SK-N-SH (cell line): Measurements from ENCODE around the gene LSM5. TPM values are rescaled to one million over a fixed set of nuclear protein-coding genes. Genes with fewer than 3 reads are reported as not detected.

Experiments
- CTCF ChIA-PET: fragments of 300-600, 350-600 bp; formaldehyde crosslinking; extraction: SDS; loops from one replicate; lab custom pipeline; 2021; lab: Yijun Ruan, JAX
- POLR2A ChIA-PET: fragments of 350-600 bp; sonication (Branson Sonifier 250); formaldehyde crosslinking; extraction: SDS; loops from one replicate; lab custom pipeline; 2020; ENCODE audit warnings: antibody characterized with exemption, inconsistent platforms; lab: Yijun Ruan, JAX
- DNase-seq: peaks from one replicate; pipeline ENCODE4 v3.0.0; 2012
- H2AFZ ChIP-seq: fragments of 200-600 bp; sonication (generic); 2 replicates; pipeline ENCODE4 v1.8.1; 2016; ENCODE audit warnings: antibody characterized with exemption, mild to moderate bottlenecking, low read depth
- H3F3A ChIP-seq: fragments of 200-600 bp; sonication (generic); replicated peaks from 2 replicates; pipeline ENCODE3; 2016; ENCODE audit warnings: antibody characterized with exemption, mild to moderate bottlenecking; ENCODE audit not compliant: insufficient read depth
- H3K27ac ChIP-seq, 2 experiments: fragments of 200-500 bp in 1 of 2; fragments of 200-600 bp in 1 of 2; sonication (Bioruptor generic) in 1 of 2; sonication (generic), shearing (Covaris generic) in 1 of 2; 2 replicates each; pipeline versions ENCODE4 v1.5.1 to v1.6.1; 2014 to 2016; ENCODE audit warnings: low read depth in 2 of 2, inconsistent platforms in 1 of 2, low read length in 1 of 2, mild to moderate bottlenecking in 1 of 2, mixed read lengths in 1 of 2
- H3K27me3 ChIP-seq: fragments of 200-600 bp; sonication (generic), shearing (Covaris generic); 2 replicates; pipeline ENCODE4 v1.6.1; 2016; ENCODE audit warnings: mixed run types; ENCODE audit not compliant: insufficient read depth
- H3K36me3 ChIP-seq, 2 experiments: fragments of 200-500 bp in 1 of 2; fragments of 200-600 bp in 1 of 2; sonication (Bioruptor generic) in 1 of 2; sonication (generic) in 1 of 2; replicated peaks in 1 of 2; 2 replicates each; pipeline versions ENCODE3 to v1.5.1; 2014 to 2016; ENCODE audit warnings: low read length in 1 of 2, mild to moderate bottlenecking in 1 of 2; ENCODE audit not compliant: insufficient read depth in 2 of 2, control insufficient read depth in 1 of 2
- H3K4me1 ChIP-seq, 2 experiments: fragments of 200-500 bp in 1 of 2; fragments of 200-600 bp in 1 of 2; sonication (Bioruptor generic) in 1 of 2; sonication (generic), shearing (Covaris generic) in 1 of 2; 2 replicates each; pipeline versions ENCODE4 v1.5.1 to v1.6.1; 2014 to 2016; ENCODE audit warnings: low read depth in 1 of 2, low read length in 1 of 2, mixed run types in 1 of 2; ENCODE audit not compliant: insufficient read depth in 2 of 2, control insufficient read depth in 1 of 2
- H3K4me2 ChIP-seq: fragments of 200-600 bp; sonication (generic), shearing (Covaris generic); 2 replicates; pipeline ENCODE4 v1.6.1; 2017; ENCODE audit warnings: mixed run types
- H3K4me3 ChIP-seq, 2 experiments: fragments of 200-500 bp in 1 of 2; fragments of 200-600 bp in 1 of 2; sonication (Bioruptor generic) in 1 of 2; sonication (generic), shearing (Covaris generic) in 1 of 2; 2 replicates each; pipeline versions ENCODE4 v1.5.1 to v1.8.1; 2014 to 2016; ENCODE audit warnings: low read depth in 2 of 2, inconsistent platforms in 1 of 2, low read length in 1 of 2, mild to moderate bottlenecking in 1 of 2, mixed read lengths in 1 of 2, moderate library complexity in 1 of 2
- H3K79me2 ChIP-seq: fragments of 200-600 bp; sonication (generic); 2 replicates; pipeline ENCODE4 v1.8.1; 2017; ENCODE audit warnings: mild to moderate bottlenecking; ENCODE audit not compliant: insufficient read depth
- H3K9ac ChIP-seq: fragments of 200-600 bp; sonication (generic); 2 replicates; pipeline ENCODE4 v1.6.1; 2017; ENCODE audit warnings: mixed run types
- H3K9me2 ChIP-seq: fragments of 200-600 bp; sonication (generic); 2 replicates; pipeline ENCODE4 v1.6.1; 2017; ENCODE audit warnings: mixed run types
- H3K9me3 ChIP-seq: fragments of 200-600 bp; sonication (generic); 2 replicates; pipeline ENCODE4 v1.6.1; 2017; ENCODE audit warnings: mixed run types, mild to moderate bottlenecking, moderate library complexity
- H4K20me1 ChIP-seq: fragments of 200-600 bp; sonication (generic); 2 replicates; pipeline ENCODE4 v1.6.1; 2017; ENCODE audit warnings: mild to moderate bottlenecking, mixed run types; ENCODE audit not compliant: insufficient read depth
- EZH2phosphoT487 ChIP-seq: fragments of 200-600 bp; sonication (generic); IDR thresholded peaks from 2 replicates; pipeline ENCODE4 v1.6.1; 2017; ENCODE audit warnings: low read depth, mixed run types, mild to moderate bottlenecking, antibody characterized with exemption, moderate library complexity, borderline replicate concordance
- FOSL2 ChIP-seq: IDR thresholded peaks from 2 replicates; pipeline ENCODE4 v1.4.0; 2012; ENCODE audit warnings: low read depth, mild to moderate bottlenecking, moderate library complexity, borderline replicate concordance
- FOXJ3 ChIP-seq: sonication (generic); formaldehyde crosslinking; IDR thresholded peaks from 2 replicates; pipeline ENCODE4 v1.5.1; 2020; ENCODE audit warnings: mild to moderate bottlenecking, missing genetic modification reagents
- FOXM1 ChIP-seq: IDR thresholded peaks from 2 replicates; pipeline ENCODE4 v1.4.0; 2012; ENCODE audit warnings: low read depth, mild to moderate bottlenecking
- GABPA ChIP-seq: IDR thresholded peaks from 2 replicates; pipeline ENCODE4 v1.4.0; 2012; ENCODE audit warnings: low read depth, mild to moderate bottlenecking
- JUND ChIP-seq: IDR thresholded peaks from 2 replicates; pipeline ENCODE4 v1.4.0; 2012
- NFIC ChIP-seq: IDR thresholded peaks from 2 replicates; pipeline ENCODE4 v1.4.0; 2012; ENCODE audit warnings: borderline replicate concordance
- NRF1 ChIP-seq: IDR thresholded peaks from 2 replicates; pipeline ENCODE4 v1.6.1; 2012; ENCODE audit warnings: low read depth, mild to moderate bottlenecking, low read length
- POLR2AphosphoS5 ChIP-seq: IDR thresholded peaks from 2 replicates; pipeline ENCODE4 v1.6.1; 2012; ENCODE audit warnings: low read depth, low read length
- TAF1 ChIP-seq: IDR thresholded peaks from 2 replicates; pipeline ENCODE4 v1.6.1; 2012; ENCODE audit warnings: low read depth, mild to moderate bottlenecking, low read length, moderate library complexity, borderline replicate concordance
- TEAD4 ChIP-seq: IDR thresholded peaks from 2 replicates; pipeline ENCODE4 v1.4.0; 2012; ENCODE audit warnings: mild to moderate bottlenecking, borderline replicate concordance; ENCODE audit not compliant: insufficient read depth
- YY1 ChIP-seq: IDR thresholded peaks from 2 replicates; pipeline ENCODE4 v1.4.0; 2012; ENCODE audit warnings: low read depth, mild to moderate bottlenecking
- WGBS: methylation state at CpG from one replicate; pipeline ENCODE4 v1.1.6; 2017; ENCODE audit warnings: low lambda C conversion rate; 5-methylcytosine and 5-hydroxymethylcytosine counted together
- polyA plus RNA-seq, 3 experiments: library from polyadenylated mRNA; depleted of rRNA; stranded (reverse); fragments of >200 nt; gene quantifications; 2 replicates each; pipeline ENCODE4 v1.2.3, GENCODE V29; 2012
- TF ChIP-seq, protein P1 (sequence below): fragments of 200-600 bp; sonication (generic); IDR thresholded peaks from 2 replicates; pipeline ENCODE4 v1.6.1; 2017; ENCODE audit warnings: antibody characterized with exemption, mild to moderate bottlenecking, moderate library complexity
- TF ChIP-seq, protein P2 (sequence below): IDR thresholded peaks from 2 replicates; pipeline ENCODE4 v1.4.0; 2012; ENCODE audit warnings: low read depth
- TF ChIP-seq, protein P3 (sequence below): IDR thresholded peaks from 2 replicates; pipeline ENCODE4 v1.4.0; 2012; ENCODE audit warnings: low read depth, borderline replicate concordance
- TF ChIP-seq, protein P4 (sequence below): IDR thresholded peaks from 2 replicates; pipeline ENCODE4; 2012
- TF ChIP-seq, protein P5 (sequence below): fragments of 150-350 bp; IDR thresholded peaks from 2 replicates; pipeline ENCODE4 v1.6.1; 2017; ENCODE audit warnings: antibody characterized with exemption, low read length, low read depth, borderline replicate concordance

The LSM5 gene
- polyA plus RNA-seq, 1 of the 3 experiments (the other 2 are of a cell fraction), result 21.2 TPM

DNA sequence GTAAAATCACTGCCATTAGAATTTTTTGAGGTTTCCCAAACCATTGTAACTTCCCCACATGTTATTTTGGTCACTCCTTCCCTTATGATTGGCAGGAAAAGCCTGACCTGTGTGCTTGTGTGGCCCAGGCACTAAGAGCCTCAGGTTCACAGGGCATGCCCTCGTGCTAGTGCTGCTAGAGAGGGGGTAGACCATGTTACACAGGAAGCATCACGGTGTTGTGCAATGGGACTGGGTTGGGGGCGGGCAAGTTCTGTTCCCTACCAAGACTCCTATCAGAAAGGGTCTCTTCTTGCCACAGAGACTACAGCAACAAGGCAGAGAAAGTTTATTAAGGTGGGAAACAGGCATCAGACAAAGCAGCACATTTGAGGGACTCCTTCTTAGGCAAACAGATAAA is 32.2 kb downstream of the LSM5 start:
- peaks cover 9% of the 10 kb centered on the region; the same call in 1 of the 2 replicates for H3K27me3 ChIP-seq
- no peaks in the 10 kb centered on the region for H4K20me1 ChIP-seq
- H3K9me2 ChIP-seq, result no peaks in the 10 kb centered on the region
- CTCF ChIA-PET, result interaction anchor here (1.5 kb wide), 1 partner anchor 247 kb away, joined by 6 read pairs; no protein-coding TSS in a partner anchor
- H3K27ac ChIP-seq, result no peak overlapping the region
- H3K4me1 ChIP-seq, result no peaks in the 10 kb centered on the region
- no peaks in the 10 kb centered on the region for H3K79me2 ChIP-seq
- WGBS, result 0% methylated on average over 3 of the region's 3 CpGs
- H3K4me2 ChIP-seq, result no peak overlapping the region
- TF ChIP-seq TEAD4, result no peak
- TF ChIP-seq, protein P1, sequence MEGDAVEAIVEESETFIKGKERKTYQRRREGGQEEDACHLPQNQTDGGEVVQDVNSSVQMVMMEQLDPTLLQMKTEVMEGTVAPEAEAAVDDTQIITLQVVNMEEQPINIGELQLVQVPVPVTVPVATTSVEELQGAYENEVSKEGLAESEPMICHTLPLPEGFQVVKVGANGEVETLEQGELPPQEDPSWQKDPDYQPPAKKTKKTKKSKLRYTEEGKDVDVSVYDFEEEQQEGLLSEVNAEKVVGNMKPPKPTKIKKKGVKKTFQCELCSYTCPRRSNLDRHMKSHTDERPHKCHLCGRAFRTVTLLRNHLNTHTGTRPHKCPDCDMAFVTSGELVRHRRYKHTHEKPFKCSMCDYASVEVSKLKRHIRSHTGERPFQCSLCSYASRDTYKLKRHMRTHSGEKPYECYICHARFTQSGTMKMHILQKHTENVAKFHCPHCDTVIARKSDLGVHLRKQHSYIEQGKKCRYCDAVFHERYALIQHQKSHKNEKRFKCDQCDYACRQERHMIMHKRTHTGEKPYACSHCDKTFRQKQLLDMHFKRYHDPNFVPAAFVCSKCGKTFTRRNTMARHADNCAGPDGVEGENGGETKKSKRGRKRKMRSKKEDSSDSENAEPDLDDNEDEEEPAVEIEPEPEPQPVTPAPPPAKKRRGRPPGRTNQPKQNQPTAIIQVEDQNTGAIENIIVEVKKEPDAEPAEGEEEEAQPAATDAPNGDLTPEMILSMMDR, result no peak
- no peak for TF ChIP-seq FOXM1
- TF ChIP-seq GABPA, result no peak
- TF ChIP-seq, protein P2, sequence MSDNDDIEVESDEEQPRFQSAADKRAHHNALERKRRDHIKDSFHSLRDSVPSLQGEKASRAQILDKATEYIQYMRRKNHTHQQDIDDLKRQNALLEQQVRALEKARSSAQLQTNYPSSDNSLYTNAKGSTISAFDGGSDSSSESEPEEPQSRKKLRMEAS, result no peak
- TF ChIP-seq EZH2phosphoT487, result no peak
- TF ChIP-seq, protein P3, sequence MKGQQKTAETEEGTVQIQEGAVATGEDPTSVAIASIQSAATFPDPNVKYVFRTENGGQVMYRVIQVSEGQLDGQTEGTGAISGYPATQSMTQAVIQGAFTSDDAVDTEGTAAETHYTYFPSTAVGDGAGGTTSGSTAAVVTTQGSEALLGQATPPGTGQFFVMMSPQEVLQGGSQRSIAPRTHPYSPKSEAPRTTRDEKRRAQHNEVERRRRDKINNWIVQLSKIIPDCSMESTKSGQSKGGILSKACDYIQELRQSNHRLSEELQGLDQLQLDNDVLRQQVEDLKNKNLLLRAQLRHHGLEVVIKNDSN, result no peak
- no peak for TF ChIP-seq FOSL2
- TF ChIP-seq JUND, result no peak
- TF ChIP-seq YY1, result no peak
- TF ChIP-seq FOXJ3 (CRISPR knock-in tag), result no peak
- TF ChIP-seq POLR2AphosphoS5, result no peak
- no peak for TF ChIP-seq TAF1
- no peak for TF ChIP-seq NFIC
- TF ChIP-seq, protein P4, sequence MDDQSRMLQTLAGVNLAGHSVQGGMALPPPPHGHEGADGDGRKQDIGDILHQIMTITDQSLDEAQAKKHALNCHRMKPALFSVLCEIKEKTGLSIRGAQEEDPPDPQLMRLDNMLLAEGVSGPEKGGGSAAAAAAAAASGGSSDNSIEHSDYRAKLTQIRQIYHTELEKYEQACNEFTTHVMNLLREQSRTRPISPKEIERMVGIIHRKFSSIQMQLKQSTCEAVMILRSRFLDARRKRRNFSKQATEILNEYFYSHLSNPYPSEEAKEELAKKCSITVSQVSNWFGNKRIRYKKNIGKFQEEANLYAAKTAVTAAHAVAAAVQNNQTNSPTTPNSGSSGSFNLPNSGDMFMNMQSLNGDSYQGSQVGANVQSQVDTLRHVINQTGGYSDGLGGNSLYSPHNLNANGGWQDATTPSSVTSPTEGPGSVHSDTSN, result no peak
- no peak for TF ChIP-seq NRF1
- TF ChIP-seq, protein P5, sequence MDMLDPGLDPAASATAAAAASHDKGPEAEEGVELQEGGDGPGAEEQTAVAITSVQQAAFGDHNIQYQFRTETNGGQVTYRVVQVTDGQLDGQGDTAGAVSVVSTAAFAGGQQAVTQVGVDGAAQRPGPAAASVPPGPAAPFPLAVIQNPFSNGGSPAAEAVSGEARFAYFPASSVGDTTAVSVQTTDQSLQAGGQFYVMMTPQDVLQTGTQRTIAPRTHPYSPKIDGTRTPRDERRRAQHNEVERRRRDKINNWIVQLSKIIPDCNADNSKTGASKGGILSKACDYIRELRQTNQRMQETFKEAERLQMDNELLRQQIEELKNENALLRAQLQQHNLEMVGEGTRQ, result no peak
- H3F3A ChIP-seq, result no peaks in the 10 kb centered on the region
- no peak overlapping the region for H3K4me3 ChIP-seq
- no peaks in the 10 kb centered on the region for H3K9me3 ChIP-seq
- no peak overlapping the region for H2AFZ ChIP-seq
- H3K36me3 ChIP-seq, result no peaks in the 10 kb centered on the region
- DNase-seq, result no peak
- H3K9ac ChIP-seq, result no peak overlapping the region
- POLR2A ChIA-PET, result no interaction called here
